Mesendoderm (in vitro differentiated cells): Measurements from ENCODE around the gene CACNA1C.
A peak's percentile ranks its signal among the peaks of the same experiment; 100 is the strongest.

ENCODE experiments used
- DNase-seq: peaks from one replicate; pipeline ENCODE4 v3.0.0; 2013
- H2AK5ac ChIP-seq: 2 replicates; pipeline ENCODE4 v1.6.1; 2013; ENCODE audit warnings: low read length, inconsistent platforms
- H2BK120ac ChIP-seq: 2 replicates; pipeline ENCODE4 v1.6.1; 2013; ENCODE audit warnings: low read depth, mild to moderate bottlenecking, low read length, moderate library complexity, mixed read lengths
- H2BK15ac ChIP-seq: replicated peaks from 2 replicates; pipeline ENCODE4 v1.6.1; 2013; ENCODE audit warnings: low read depth, mild to moderate bottlenecking, moderate library complexity
- H2BK5ac ChIP-seq: 2 replicates; pipeline ENCODE4 v1.6.1; 2013; ENCODE audit warnings: low read length, inconsistent platforms
- H3K18ac ChIP-seq: 2 replicates; pipeline ENCODE4 v1.6.1; 2013; ENCODE audit warnings: mild to moderate bottlenecking, low read length, mixed read lengths
- H3K23ac ChIP-seq: one replicate; pipeline ENCODE4 v1.6.1; 2013; ENCODE audit warnings: low read length
- H3K27ac ChIP-seq: 2 replicates; pipeline ENCODE4 v1.5.1; 2013; ENCODE audit warnings: low read depth, mild to moderate bottlenecking, inconsistent platforms, low read length, moderate library complexity
- H3K27me3 ChIP-seq: 2 replicates; pipeline ENCODE4 v1.6.1; 2013; ENCODE audit warnings: low read length, control low read depth, mild to moderate bottlenecking, inconsistent platforms; ENCODE audit not compliant: insufficient read depth, poor library complexity
- H3K36me3 ChIP-seq: 2 replicates; pipeline ENCODE4 v1.6.1; 2013; ENCODE audit warnings: low read length, inconsistent platforms; ENCODE audit not compliant: control insufficient read depth, insufficient read depth
- H3K4ac ChIP-seq: one replicate; pipeline ENCODE4 v1.6.1; 2013; ENCODE audit warnings: low read depth, mild to moderate bottlenecking, low read length, moderate library complexity
- H3K4me1 ChIP-seq: 2 replicates; pipeline ENCODE4 v1.6.1; 2013; ENCODE audit warnings: low read depth, low read length, inconsistent platforms; ENCODE audit not compliant: control insufficient read depth
- H3K4me2 ChIP-seq: 2 replicates; pipeline ENCODE4 v1.6.1; 2013; ENCODE audit warnings: low read length
- H3K4me3 ChIP-seq: 2 replicates; pipeline ENCODE4 v1.5.1; 2013; ENCODE audit warnings: mild to moderate bottlenecking, low read length
- H3K56ac ChIP-seq: one replicate; pipeline ENCODE4 v1.6.1; 2013; ENCODE audit warnings: low read length
- H3K79me1 ChIP-seq: 2 replicates; pipeline ENCODE4 v1.6.1; 2013; ENCODE audit warnings: low read length, inconsistent platforms
- H3K79me2 ChIP-seq: 2 replicates; pipeline ENCODE4 v1.6.1; 2013; ENCODE audit warnings: mild to moderate bottlenecking, low read length; ENCODE audit not compliant: control insufficient read depth, insufficient read depth
- H3K9ac ChIP-seq: 2 replicates; pipeline ENCODE4 v1.6.1; 2013; ENCODE audit warnings: low read length, inconsistent platforms
- H4K5ac ChIP-seq: one replicate; pipeline ENCODE4 v1.6.1; 2013; ENCODE audit warnings: low read length
- H4K8ac ChIP-seq: one replicate; pipeline ENCODE4 v1.6.1; 2013; ENCODE audit warnings: low read depth, mild to moderate bottlenecking, control low read depth, low read length, moderate library complexity
- WGBS: extraction: QIAGEN DNeasy Blood & Tissue Kit; methylation state at CpG from one replicate; pipeline ENCODE4 v1.1.7; 2013; ENCODE audit warnings: low lambda C conversion rate, missing lambda C conversion rate; ENCODE audit not compliant: insufficient coverage; ENCODE audit errors: extremely low coverage; 5-methylcytosine and 5-hydroxymethylcytosine counted together

CACNA1C gene

DNA sequence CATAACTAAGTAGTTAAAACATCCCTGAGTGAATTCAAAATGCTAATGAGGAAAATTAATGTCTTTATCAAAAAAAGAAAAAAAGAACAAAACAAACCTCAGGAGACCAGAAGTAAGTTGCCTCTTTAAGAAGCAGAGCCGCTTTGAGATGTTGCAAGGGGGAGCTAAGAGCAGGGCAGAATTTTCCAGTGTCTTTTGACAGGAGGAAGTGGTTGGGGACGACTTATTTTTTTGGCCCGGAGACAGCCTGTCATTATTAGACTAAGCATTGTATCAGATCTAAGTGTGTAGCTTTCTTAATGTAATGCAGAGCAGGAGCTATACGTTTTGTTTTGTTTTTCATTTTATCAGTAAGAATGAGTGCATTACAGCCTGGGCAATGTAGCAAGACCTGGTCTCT, 206.6 kb downstream of the CACNA1C start:
- WGBS: no CpG with 5 or more reads among the region's 4 CpGs
- Histone ChIP-seq H3K27ac (no peak overlapping the region), H2BK15ac (no peak overlapping the region), H3K23ac (no peak overlapping the region), H3K79me1 (no peaks in the 10 kb centered on the region), H3K4ac (no peak overlapping the region), H3K9ac (no peak overlapping the region), H3K18ac (no peak overlapping the region), H2BK120ac (no peak overlapping the region), H3K27me3 (no peaks in the 10 kb centered on the region), H3K79me2 (no peaks in the 10 kb centered on the region), H4K8ac (no peak overlapping the region), H3K4me2 (no peak overlapping the region), H3K4me3 (no peak overlapping the region), H3K4me1 (no peaks in the 10 kb centered on the region), H3K36me3 (no peaks in the 10 kb centered on the region), H2AK5ac (no peak overlapping the region), H4K5ac (no peak overlapping the region), H2BK5ac (no peak overlapping the region), H3K56ac (no peak overlapping the region)
- DNase-seq: no peak

DNA sequence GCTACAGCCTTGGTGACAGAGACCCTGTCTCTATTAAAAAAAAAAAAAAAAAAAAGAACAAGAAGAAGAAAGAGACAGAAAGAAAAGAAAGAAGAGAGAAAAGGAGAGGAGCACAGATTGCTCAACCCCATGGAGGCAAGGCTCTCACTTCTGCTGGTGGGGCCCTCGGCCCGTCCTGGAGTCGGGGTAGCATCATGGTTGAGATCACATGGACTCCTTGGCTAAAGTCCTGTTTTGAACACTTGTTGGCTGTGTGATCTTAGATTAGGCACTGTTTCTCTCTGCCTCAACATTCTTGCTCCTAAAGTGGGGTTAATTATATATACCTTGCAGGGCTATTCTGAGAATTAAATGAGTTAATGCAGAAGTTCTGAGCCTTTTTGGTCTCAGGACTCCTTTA, 207.7 kb downstream of the CACNA1C start:
- Histone ChIP-seq H3K9ac (no peak overlapping the region), H3K4ac (no peak overlapping the region), H2AK5ac (no peak overlapping the region), H3K4me2 (no peak overlapping the region), H3K23ac (no peak overlapping the region), H2BK120ac (no peak overlapping the region), H3K27ac (no peak overlapping the region), H4K5ac (no peak overlapping the region), H3K79me2 (no peaks in the 10 kb centered on the region), H4K8ac (no peak overlapping the region), H3K79me1 (no peaks in the 10 kb centered on the region), H3K18ac (no peak overlapping the region), H3K36me3 (no peaks in the 10 kb centered on the region), H3K27me3 (no peaks in the 10 kb centered on the region), H2BK15ac (no peak overlapping the region), H3K56ac (no peak overlapping the region), H3K4me1 (no peaks in the 10 kb centered on the region), H2BK5ac (no peak overlapping the region), H3K4me3 (no peak overlapping the region)
- no peak for DNase-seq
- no CpG with 5 or more reads among the region's 3 CpGs for WGBS

DNA sequence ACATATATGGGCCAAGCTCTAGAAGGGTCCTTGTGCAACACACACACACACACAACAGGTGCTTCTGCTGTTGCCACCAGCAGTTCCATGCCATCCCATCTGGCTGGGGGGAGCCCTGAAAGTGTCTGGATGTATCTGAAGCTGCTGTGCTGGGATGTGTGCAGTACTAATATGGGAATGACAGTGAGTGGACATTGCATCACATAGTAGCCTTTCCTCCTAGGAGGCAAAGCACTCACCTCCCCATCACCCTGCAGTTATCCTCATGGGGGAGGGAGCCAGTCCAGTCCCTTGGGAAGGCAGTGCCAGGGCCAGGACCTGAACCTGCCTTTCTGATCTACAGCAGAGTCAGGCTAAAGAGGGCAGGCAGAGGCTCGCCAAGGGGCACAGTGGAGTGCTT, 208.9 kb downstream of the CACNA1C start:
- Histone ChIP-seq H3K27ac (no peak overlapping the region), H3K79me2 (no peaks in the 10 kb centered on the region), H3K4me1 (no peaks in the 10 kb centered on the region), H3K4me3 (no peak overlapping the region), H3K27me3 (no peaks in the 10 kb centered on the region), H2BK120ac (no peak overlapping the region), H2AK5ac (no peak overlapping the region), H3K18ac (no peak overlapping the region), H3K23ac (no peak overlapping the region), H3K4me2 (no peak overlapping the region), H4K8ac (no peak overlapping the region), H3K9ac (no peak overlapping the region), H3K36me3 (no peaks in the 10 kb centered on the region), H3K79me1 (no peaks in the 10 kb centered on the region), H3K4ac (no peak overlapping the region), H2BK15ac (no peak overlapping the region), H4K5ac (no peak overlapping the region), H2BK5ac (no peak overlapping the region), H3K56ac (no peak overlapping the region)
- WGBS: no CpG with 5 or more reads among the region's 1 CpG
- DNase-seq: no peak

DNA sequence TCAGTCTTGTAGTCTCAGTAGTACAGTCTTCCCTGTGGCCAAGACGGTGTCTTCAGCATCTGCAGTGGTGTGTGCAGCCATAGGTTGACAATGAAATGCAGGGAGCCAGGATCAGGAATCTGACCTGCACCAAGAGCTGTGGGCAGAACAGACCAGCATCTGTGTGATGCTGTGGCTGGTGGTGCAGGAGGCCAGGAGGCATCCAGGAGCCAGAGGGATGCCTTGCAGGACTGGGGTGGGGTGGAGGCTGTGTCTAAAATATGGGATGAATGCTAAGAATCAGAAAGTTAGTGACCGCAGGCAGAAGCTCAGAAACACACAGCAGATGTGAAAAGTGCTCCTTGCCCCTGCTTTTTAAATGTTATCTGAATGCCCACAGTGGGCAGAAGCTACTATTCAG, 209.7 kb downstream of the CACNA1C start:
- Histone ChIP-seq H2AK5ac (no peak overlapping the region), H3K4me3 (no peak overlapping the region), H3K23ac (no peak overlapping the region), H4K5ac (no peak overlapping the region), H3K4me2 (no peak overlapping the region), H3K18ac (no peak overlapping the region), H3K56ac (no peak overlapping the region), H3K4me1 (no peaks in the 10 kb centered on the region), H3K36me3 (no peaks in the 10 kb centered on the region), H3K79me2 (no peaks in the 10 kb centered on the region), H3K79me1 (no peaks in the 10 kb centered on the region), H3K9ac (no peak overlapping the region), H2BK15ac (no peak overlapping the region), H3K4ac (no peak overlapping the region), H3K27ac (no peak overlapping the region), H2BK5ac (no peak overlapping the region), H3K27me3 (no peaks in the 10 kb centered on the region), H4K8ac (no peak overlapping the region), H2BK120ac (no peak overlapping the region)
- WGBS: no CpG with 5 or more reads among the region's 2 CpGs
- no peak for DNase-seq

DNA sequence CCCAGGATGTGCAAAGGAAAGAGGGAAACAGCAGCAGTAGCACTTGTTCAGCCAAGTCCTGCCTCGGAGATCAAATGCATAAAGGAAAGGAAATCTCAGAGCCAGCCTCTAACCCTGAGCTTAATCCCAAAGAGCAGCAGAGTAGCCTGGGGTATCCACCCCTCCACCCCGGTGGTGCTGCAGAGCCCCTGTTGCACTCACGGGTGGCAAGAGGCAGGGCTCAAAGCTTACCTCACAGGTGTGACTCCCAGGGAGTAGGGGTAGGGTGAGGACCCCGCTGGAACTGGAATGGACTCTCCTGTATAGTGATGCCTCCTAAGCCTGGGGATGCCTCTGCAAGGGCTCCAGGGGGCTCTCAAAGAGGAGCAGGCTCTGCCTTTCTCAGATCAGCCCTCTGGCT, 211.1 kb downstream of the CACNA1C start:
- no peak overlapping the region for H4K8ac ChIP-seq
- no peak overlapping the region for H3K4ac ChIP-seq
- H3K18ac ChIP-seq: no peak overlapping the region
- H2AK5ac ChIP-seq: no peak overlapping the region
- H3K4me3 ChIP-seq: no peak overlapping the region
- H3K23ac ChIP-seq: no peak overlapping the region
- no CpG with 5 or more reads among the region's 4 CpGs for WGBS
- H2BK15ac ChIP-seq: no peak overlapping the region
- H3K36me3 ChIP-seq: no peaks in the 10 kb centered on the region
- no peak overlapping the region for H3K27ac ChIP-seq
- no peak overlapping the region for H3K4me2 ChIP-seq
- no peak overlapping the region for H3K9ac ChIP-seq
- H3K79me1 ChIP-seq: no peaks in the 10 kb centered on the region
- H3K56ac ChIP-seq: no peak overlapping the region
- H2BK5ac ChIP-seq: no peak overlapping the region
- no peak overlapping the region for H4K5ac ChIP-seq
- H3K4me1 ChIP-seq: no peaks in the 10 kb centered on the region
- H2BK120ac ChIP-seq: no peak overlapping the region
- DNase-seq: no peak
- no peaks in the 10 kb centered on the region for H3K27me3 ChIP-seq
- no peaks in the 10 kb centered on the region for H3K79me2 ChIP-seq

DNA sequence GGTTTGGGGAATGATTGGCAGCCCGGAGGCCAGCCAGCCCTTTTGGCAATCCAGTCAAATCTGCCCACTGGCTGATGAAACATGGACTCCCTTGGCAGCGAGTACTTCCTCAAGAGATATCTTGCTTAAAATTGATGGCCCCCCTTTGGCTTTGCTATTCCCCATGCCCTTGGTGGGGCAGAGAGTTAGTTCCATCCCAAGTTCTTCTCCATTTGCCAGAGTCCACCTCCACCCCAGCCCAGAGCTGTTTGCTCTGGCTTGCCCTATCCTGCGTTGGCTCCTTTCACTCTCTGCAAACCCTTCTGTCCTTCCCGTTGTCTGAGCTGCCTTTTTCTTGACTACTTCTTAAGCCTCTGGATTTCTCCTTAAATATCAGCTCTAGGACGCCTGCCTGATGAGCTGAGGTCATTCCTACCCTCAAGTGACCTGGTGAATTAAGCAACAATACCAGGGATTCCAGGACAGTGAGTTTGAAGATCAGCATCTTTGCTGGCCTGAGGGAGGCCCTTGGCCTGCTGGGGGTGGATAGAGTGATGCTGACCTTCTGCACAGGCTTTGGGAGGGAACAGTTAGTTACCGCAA, 212.0 kb downstream of the CACNA1C start:
- Histone ChIP-seq H3K9ac (no peak overlapping the region), H3K18ac (no peak overlapping the region), H2BK15ac (no peak overlapping the region), H4K8ac (no peak overlapping the region), H2BK5ac (no peak overlapping the region), H3K79me2 (no peaks in the 10 kb centered on the region), H3K36me3 (no peaks in the 10 kb centered on the region), H3K23ac (no peak overlapping the region), H3K4me3 (no peak overlapping the region), H4K5ac (no peak overlapping the region), H3K27me3 (no peaks in the 10 kb centered on the region), H2BK120ac (no peak overlapping the region), H3K27ac (no peak overlapping the region), H2AK5ac (no peak overlapping the region), H3K4ac (no peak overlapping the region), H3K4me1 (no peaks in the 10 kb centered on the region), H3K79me1 (no peaks in the 10 kb centered on the region), H3K4me2 (no peak overlapping the region), H3K56ac (no peak overlapping the region)
- peak; percentile 89 for DNase-seq
- no CpG with 5 or more reads among the region's 6 CpGs for WGBS
